Measurements from ENCODE around the gene ADAMTS8.

Gene ADAMTS8

DNA sequence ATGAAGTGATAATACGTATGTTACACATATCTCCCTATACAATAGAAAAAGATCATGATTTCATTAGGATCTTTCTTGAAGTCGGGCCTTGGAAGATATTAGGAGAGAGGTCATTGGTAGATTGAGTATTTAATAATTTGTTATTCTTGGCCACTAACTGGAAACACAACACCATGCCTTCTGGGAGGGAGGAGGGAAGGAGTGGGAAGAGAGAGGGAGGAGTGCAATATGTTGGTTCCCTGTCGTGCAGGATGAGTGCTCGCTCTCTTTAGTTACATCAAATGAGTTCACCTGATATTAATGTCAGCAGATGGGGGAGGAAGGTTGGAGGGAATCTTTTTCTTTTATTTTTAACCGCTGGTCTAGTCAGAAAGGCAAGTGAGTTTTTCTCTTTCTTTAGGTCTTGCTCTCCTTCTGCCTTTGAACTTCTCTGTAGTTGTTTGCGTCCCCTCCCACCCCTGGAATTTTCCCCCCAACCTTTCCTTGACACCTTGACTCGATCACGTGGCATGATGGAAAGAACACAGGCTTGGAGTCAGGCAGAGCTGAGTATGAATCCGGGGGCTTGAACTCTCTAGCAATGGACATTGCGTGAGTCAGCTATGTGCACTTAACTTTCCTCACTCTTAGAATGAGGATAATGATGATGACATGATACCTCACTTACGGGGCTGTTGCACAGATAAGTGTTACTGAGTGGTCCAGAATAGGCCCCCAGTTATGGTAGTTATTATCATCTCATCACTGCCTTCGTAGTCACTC lies 26.3 kb upstream of the ADAMTS8 start:
- no peak overlapping the region for H3K9ac ChIP-seq (ENCODE audit: low read depth, low read length)
- H3K9me3 ChIP-seq (ENCODE audit: control insufficient read depth, insufficient read depth, low read length) = no peaks in the 10 kb centered on the region
- H3K36me3 ChIP-seq (ENCODE audit: insufficient read depth, low read length) = no peaks in the 10 kb centered on the region

DNA sequence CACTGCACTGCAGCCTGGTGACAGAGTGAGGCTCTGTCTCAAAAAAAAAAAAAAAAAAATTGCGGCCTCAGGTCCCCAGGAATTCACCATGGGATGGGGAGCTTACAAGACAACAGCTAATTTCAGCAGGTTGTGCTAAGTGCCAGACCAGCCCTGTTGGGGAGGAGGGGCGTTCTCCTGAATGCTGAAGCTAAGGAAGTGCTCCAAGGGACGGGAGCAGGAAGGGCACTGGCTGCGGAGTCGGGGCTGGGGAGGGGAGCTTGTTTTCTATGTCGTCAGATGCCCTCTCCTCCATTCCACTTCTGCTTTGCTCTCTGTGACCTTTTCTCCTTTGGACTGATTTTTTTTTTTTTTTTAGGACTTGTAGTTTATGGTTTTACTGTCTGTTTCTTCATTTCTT lies 24.5 kb upstream of the ADAMTS8 start:
- Histone ChIP-seq H3K9me3 (ENCODE audit: control insufficient read depth, insufficient read depth, low read length) (no peaks in the 10 kb centered on the region), H3K4me1 (ENCODE audit: insufficient read depth, low read length) (peaks cover 6% of the 10 kb centered on the region; the same call in 1 of the 2 replicates), H3K9ac (ENCODE audit: low read depth, low read length) (no peak overlapping the region), H3K36me3 (ENCODE audit: insufficient read depth, low read length) (no peaks in the 10 kb centered on the region)

More for the DNA sequence above, 26.3 kb upstream of the ADAMTS8 start:
- peaks cover 6% of the 10 kb centered on the region; the same call in 1 of the 2 replicates for H3K4me1 ChIP-seq (ENCODE audit: insufficient read depth, low read length)

DNA sequence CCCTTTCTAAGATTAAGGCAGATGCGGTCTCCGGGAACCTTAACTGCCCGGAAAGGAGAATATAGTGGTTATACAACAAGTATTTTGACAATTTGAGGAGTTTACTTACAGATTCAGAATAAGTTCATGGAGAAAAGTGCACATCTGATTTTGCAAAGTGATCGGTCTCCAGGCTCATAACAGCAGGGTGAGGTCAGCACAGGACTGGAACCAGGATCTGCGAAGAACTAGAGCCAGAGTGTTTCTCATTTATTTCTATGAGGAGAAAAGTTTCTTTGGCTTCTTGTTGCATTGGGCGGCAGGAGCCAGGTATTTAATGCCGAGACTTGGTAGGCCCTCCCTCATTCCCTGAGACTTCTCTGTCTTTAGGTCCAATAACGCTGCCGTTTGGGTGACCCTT lies 23.8 kb upstream of the ADAMTS8 start:
- Histone ChIP-seq H3K4me1 (ENCODE audit: insufficient read depth, low read length) (peaks cover 6% of the 10 kb centered on the region; the same call in 1 of the 2 replicates), H3K9ac (ENCODE audit: low read depth, low read length) (no peak overlapping the region), H3K36me3 (ENCODE audit: insufficient read depth, low read length) (no peaks in the 10 kb centered on the region), H3K9me3 (ENCODE audit: control insufficient read depth, insufficient read depth, low read length) (no peaks in the 10 kb centered on the region)

DNA sequence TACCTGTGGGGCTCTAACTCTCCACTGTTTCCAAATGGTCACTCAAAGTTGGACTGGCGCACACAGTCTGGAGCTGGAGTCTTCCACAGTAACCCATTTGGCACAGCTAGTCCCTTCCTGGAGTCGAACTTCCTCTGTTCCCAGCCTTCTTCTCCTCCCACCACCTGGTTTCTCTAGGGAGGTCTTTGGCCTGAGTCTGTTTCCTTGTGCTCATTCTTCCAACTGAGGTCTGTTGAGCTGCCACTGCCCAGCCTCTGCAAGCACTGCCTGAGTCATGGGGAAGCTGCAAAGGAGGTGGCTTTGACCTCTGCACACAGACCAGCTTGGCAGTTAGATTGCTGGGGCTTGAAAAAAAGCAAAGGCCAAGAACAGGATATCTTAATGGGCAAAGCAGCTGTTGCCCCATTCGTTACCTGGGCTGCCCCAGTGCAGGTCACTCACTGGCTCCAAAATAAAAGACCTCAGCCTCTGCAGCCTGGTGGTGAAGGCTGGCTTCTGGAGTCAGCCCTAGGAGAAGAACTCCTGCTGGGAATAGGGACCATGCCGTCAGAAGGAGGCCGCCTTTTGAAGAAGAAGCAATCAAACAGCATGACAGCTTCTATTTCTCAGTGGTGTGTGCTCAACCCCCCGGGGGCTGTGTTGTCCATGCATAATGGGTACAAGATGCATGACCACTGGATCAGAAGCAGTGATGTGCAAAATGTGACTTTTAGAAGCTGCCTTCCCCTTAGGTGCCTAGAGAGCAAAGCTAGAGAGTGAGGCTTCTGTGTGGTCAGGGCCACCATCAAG lies 23.0 kb upstream of the ADAMTS8 start:
- peaks cover 6% of the 10 kb centered on the region; the same call in 1 of the 2 replicates for H3K4me1 ChIP-seq (ENCODE audit: insufficient read depth, low read length)
- no peaks in the 10 kb centered on the region for H3K36me3 ChIP-seq (ENCODE audit: insufficient read depth, low read length)
- H3K9me3 ChIP-seq (ENCODE audit: control insufficient read depth, insufficient read depth, low read length) = no peaks in the 10 kb centered on the region
- H3K9ac ChIP-seq (ENCODE audit: low read depth, low read length) = no peak overlapping the region

DNA sequence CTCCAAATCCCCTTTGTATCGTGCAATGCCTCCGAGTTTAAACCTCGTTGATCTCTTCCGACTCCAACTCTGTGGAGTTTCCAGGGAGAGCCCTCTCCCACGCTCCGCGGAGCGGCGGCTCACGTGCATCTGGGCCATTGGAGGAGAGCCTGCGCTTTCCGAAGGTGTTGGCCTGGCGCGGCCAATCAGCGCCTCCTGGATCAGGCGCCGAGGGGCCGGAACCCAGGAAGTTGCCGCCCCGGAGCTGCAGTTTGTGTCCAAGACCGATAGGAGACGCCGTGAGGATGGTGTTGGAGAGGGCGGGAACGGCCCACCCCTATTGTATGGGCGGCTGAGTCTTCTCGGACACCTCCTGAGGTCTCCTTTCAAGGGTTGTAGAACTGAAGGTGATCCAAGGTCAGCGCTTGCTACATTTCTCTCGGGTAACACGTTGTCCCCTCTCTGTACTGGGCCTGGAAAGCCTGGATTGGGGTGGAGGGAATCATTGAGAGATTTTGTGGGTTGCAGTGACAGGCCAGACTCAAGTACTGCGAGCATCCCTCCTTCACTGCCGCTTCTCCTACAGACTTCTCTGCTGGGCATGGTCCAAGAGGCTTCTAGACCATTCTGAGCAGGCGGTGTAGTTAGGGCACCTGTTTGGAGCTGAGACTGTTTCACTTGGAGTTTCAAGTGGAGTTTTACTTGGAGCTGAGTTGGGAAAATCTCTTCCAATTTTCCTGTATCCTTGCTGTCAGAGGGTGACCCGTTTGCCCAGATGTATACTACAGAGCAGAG lies 21.8 kb upstream of the ADAMTS8 start:
- Histone ChIP-seq H3K36me3 (ENCODE audit: insufficient read depth, low read length) (no peaks in the 10 kb centered on the region), H3K9ac (ENCODE audit: low read depth, low read length) (peak overlapping the region; percentile 76; the same call in 1 of the 2 replicates), H3K9me3 (ENCODE audit: control insufficient read depth, insufficient read depth, low read length) (no peaks in the 10 kb centered on the region), H3K4me1 (ENCODE audit: insufficient read depth, low read length) (peaks cover 6% of the 10 kb centered on the region; the same call in 1 of the 2 replicates)

DNA sequence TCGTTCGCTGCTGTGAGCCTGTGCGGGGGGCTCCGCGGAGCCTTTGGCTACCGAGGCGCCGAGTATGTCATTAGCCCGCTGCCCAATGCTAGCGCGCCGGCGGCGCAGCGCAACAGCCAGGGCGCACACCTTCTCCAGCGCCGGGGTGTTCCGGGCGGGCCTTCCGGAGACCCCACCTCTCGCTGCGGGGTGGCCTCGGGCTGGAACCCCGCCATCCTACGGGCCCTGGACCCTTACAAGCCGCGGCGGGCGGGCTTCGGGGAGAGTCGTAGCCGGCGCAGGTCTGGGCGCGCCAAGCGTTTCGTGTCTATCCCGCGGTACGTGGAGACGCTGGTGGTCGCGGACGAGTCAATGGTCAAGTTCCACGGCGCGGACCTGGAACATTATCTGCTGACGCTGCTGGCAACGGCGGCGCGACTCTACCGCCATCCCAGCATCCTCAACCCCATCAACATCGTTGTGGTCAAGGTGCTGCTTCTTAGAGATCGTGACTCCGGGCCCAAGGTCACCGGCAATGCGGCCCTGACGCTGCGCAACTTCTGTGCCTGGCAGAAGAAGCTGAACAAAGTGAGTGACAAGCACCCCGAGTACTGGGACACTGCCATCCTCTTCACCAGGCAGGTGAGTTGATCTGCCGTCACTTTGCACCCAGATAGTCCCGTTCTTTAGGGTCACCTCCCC lies 21.0 kb upstream of the ADAMTS8 start:
- Histone ChIP-seq H3K9me3 (ENCODE audit: control insufficient read depth, insufficient read depth, low read length) (no peaks in the 10 kb centered on the region), H3K9ac (ENCODE audit: low read depth, low read length) (peak overlapping the region; percentile 76), H3K36me3 (ENCODE audit: insufficient read depth, low read length) (no peaks in the 10 kb centered on the region), H3K4me1 (ENCODE audit: insufficient read depth, low read length) (peaks cover 6% of the 10 kb centered on the region; the same call in 1 of the 2 replicates)

DNA sequence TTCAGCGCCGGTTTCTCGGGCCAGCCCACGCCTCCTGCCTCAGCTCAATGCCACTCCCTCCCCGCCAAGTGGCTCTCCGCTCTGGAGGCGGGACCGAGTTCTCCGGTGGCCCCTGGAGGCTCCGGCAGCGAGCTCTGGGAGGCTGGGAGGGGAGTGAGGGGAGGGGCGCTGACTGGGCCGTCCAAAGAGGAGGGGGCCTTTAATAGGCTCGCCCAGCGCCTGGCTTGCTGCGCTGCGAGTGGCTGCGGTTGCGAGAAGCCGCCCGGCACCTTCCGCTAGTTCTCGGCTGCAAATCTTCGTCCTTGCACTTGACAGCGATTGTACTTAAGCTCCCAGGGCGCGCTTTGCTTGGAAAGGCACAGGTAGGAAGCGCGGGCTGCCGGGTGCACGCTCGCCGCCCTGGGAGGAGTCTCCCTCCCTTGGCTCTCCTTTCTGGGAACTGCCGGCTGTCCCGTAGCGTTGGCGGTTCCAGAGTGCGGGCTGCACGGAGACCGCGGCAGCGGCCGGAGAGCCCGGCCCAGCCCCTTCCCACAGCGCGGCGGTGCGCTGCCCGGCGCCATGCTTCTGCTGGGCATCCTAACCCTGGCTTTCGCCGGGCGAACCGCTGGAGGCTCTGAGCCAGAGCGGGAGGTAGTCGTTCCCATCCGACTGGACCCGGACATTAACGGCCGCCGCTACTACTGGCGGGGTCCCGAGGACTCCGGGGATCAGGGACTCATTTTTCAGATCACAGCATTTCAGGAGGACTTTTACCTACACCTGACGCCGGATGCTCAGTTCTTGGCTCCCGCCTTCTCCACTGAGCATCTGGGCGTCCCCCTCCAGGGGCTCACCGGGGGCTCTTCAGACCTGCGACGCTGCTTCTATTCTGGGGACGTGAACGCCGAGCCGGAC lies 20.3 kb upstream of the ADAMTS8 start, which contains the start of gene ADAMTS15:
TSS of gene ADAMTS15 (plus strand) at position 230 of the 894 bp plus-strand sequence. CDS start at position 559, 329 bp downstream.
- Histone ChIP-seq H3K4me1 (ENCODE audit: insufficient read depth, low read length) (peaks cover 6% of the 10 kb centered on the region; the same call in 1 of the 2 replicates), H3K36me3 (ENCODE audit: insufficient read depth, low read length) (no peaks in the 10 kb centered on the region), H3K9ac (ENCODE audit: low read depth, low read length) (peak within 1 kb of the TSS; percentile 76), H3K9me3 (ENCODE audit: control insufficient read depth, insufficient read depth, low read length) (no peaks in the 10 kb centered on the region)

DNA sequence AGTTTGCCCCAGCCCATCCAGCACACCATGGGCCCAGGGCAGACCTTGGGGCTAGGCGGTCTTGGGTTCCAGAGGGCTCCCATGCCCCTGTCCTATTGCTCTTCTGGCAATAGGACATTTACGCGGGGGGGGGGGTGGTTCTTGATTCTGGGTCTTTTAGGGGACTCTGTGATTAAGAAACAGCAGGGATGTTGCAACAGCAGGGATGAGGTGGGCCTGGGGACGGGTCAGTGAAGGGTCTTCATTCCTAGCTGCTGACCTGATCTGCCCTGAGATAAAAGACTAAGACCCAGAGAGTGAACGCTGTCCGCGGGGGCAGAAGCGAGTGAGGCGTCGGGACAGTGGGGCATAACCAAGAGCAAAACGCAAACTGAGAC lies 19.6 kb upstream of the ADAMTS8 start:
- Histone ChIP-seq H3K36me3 (ENCODE audit: insufficient read depth, low read length) (no peaks in the 10 kb centered on the region), H3K9ac (ENCODE audit: low read depth, low read length) (peak overlapping the region; percentile 76; the same call in 1 of the 2 replicates), H3K9me3 (ENCODE audit: control insufficient read depth, insufficient read depth, low read length) (no peaks in the 10 kb centered on the region), H3K4me1 (ENCODE audit: insufficient read depth, low read length) (peaks cover 6% of the 10 kb centered on the region; the same call in 1 of the 2 replicates)

DNA sequence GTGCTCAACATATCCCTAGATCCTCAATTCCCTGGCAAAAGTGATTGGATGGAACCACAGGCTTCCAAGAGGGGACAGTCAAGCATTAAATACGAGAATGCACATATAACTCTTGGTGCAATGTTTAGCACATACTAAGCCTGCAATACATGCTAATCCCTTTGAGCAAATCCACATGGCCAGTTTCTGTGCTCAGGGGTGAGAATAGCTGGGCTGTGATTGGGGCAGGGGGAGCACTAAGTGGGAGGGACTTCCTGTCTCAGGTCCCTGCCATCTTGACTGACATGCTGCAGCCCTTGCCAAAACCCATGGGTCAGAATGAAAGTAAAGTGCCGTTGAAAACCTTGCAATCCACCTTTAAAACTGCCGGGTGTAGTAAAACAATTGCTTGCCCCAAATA lies 17.4 kb upstream of the ADAMTS8 start:
- 0 out of 2 replicates have a peak, but pooled peaks cover under 1% of the 10 kb centered on the region for H3K9me3 ChIP-seq (ENCODE audit: control insufficient read depth, insufficient read depth, low read length)
- peaks cover 2% of the 10 kb centered on the region; the same call in 1 of the 2 replicates for H3K4me1 ChIP-seq (ENCODE audit: insufficient read depth, low read length)
- no peaks in the 10 kb centered on the region for H3K36me3 ChIP-seq (ENCODE audit: insufficient read depth, low read length)
- no peak overlapping the region for H3K9ac ChIP-seq (ENCODE audit: low read depth, low read length)

DNA sequence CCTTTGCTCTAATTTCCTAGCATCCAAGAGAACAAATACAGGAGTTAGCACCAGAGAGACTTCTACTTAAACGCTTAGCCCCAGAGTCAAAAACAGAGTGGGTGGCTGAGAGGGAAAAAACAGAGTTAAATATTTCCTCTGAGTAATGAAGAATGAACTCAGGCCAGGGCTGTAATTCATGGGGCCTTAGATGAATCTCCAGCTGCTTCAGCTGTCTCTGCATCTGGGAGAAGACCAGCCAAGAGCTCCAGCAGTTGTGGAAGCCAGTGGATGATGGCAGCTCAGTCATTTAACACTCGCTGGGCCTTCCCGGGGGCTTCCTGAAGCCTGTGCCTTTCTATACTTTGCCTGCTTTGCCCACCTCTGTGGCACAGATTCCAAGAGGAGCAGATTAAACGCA lies 14.3 kb upstream of the ADAMTS8 start:
- H3K9me3 ChIP-seq (ENCODE audit: control insufficient read depth, insufficient read depth, low read length) = 0 out of 2 replicates have a peak, but pooled peaks cover 2% of the 10 kb centered on the region
- H3K4me1 ChIP-seq (ENCODE audit: insufficient read depth, low read length) = no peaks in the 10 kb centered on the region
- no peaks in the 10 kb centered on the region for H3K36me3 ChIP-seq (ENCODE audit: insufficient read depth, low read length)
- H3K9ac ChIP-seq (ENCODE audit: low read depth, low read length) = no peak overlapping the region

DNA sequence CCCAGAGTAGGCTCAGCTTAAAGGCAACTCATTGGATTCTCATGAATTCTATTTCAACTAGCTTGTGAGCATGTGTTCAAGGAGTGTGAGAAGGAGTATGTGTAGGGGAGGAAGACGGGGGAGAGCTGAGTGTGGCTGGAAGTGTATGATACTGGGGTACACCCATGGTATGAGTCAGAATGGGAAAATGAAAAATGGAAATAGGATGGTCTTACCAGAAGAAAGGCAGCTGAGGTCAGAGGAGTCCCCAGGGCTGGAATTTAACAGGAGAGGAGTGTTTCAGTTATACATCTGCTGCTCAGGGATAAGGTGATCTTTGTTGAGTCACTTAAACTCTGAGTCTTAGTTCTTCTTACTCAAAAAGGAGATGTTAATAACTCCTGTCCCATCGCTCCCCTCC lies 13.3 kb upstream of the ADAMTS8 start:
- Histone ChIP-seq H3K9me3 (ENCODE audit: control insufficient read depth, insufficient read depth, low read length) (0 out of 2 replicates have a peak, but pooled peaks cover 2% of the 10 kb centered on the region), H3K9ac (ENCODE audit: low read depth, low read length) (no peak overlapping the region), H3K4me1 (ENCODE audit: insufficient read depth, low read length) (no peaks in the 10 kb centered on the region)

DNA sequence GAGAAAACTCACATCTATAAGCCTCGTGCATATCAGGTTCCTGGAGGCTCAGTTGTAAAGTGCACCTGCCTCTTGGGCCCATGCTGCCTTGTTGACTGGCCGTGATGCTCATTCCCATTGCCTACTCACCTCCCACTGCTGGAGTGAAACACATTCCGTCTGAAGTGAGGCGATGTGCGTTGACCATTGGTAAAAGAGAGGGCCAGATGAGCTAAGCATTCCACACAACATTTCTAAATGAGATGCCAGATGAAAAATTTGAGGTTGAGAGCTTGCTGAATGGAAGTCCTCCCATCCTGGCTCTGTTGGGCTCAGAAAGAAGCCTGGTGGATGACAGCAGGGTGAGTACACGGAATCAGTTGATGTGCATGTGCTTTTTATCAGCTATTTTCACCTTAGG lies 11.5 kb upstream of the ADAMTS8 start:
- Histone ChIP-seq H3K4me1 (ENCODE audit: insufficient read depth, low read length) (no peaks in the 10 kb centered on the region), H3K9ac (ENCODE audit: low read depth, low read length) (no peak overlapping the region), H3K36me3 (ENCODE audit: insufficient read depth, low read length) (no peaks in the 10 kb centered on the region), H3K9me3 (ENCODE audit: control insufficient read depth, insufficient read depth, low read length) (0 out of 2 replicates have a peak, but pooled peaks cover 2% of the 10 kb centered on the region)

More for the DNA sequence above, 13.3 kb upstream of the ADAMTS8 start:
- H3K36me3 ChIP-seq (ENCODE audit: insufficient read depth, low read length) = no peaks in the 10 kb centered on the region

DNA sequence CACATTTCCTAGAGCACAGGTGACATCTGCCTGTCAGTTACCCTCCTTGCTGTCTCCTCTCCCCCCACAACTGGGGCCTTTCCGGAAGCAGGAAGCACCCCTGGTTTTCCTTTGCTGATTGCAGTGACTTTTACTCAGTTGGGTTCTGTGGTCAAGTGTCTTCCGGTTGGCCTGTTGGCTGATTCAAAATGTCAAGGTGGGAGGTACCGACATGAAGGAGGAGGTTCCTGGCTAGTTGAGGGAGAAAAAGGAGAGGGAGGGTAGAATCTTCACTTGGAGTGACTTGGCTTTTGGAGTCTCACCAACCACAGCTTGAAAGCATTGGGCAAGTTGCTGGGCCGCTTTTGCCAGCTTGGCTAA lies 10.7 kb upstream of the ADAMTS8 start:
- no peak overlapping the region for H3K9ac ChIP-seq (ENCODE audit: low read depth, low read length)
- no peaks in the 10 kb centered on the region for H3K4me1 ChIP-seq (ENCODE audit: insufficient read depth, low read length)
- 0 out of 2 replicates have a peak, but pooled peaks cover 2% of the 10 kb centered on the region for H3K9me3 ChIP-seq (ENCODE audit: control insufficient read depth, insufficient read depth, low read length)
- H3K36me3 ChIP-seq (ENCODE audit: insufficient read depth, low read length) = no peaks in the 10 kb centered on the region
